Peyer's patch (tissue), 4 donors: ENCODE data around the gene IMMP2L.

Experiments used
- CTCF ChIP-seq, 6 experiments: fragments of 450-650 bp in 4 of 6; fragments of 200-600 bp in 2 of 6; sonication (generic) in 1 of 6; IDR thresholded peaks; one replicate each; pipeline ENCODE4 v1.5.1; 2017 to 2019; ENCODE audit warnings: antibody characterized with exemption in 6 of 6, mild to moderate bottlenecking in 3 of 6, moderate library complexity in 1 of 6
- POLR2A ChIP-seq, 2 donors: fragments of 450-650 bp; IDR thresholded peaks; one replicate each; pipeline ENCODE4 v1.5.1; 2017; ENCODE audit warnings: antibody characterized with exemption in 2 of 2, mild to moderate bottlenecking in 2 of 2, moderate library complexity in 2 of 2

GRCh38 chr7:111346219-111346618, 216.1 kb downstream of the IMMP2L start:
- TF ChIP-seq CTCF (IDR thresholded peaks at IDR 0.05) (no peak), POLR2A (IDR thresholded peaks at IDR 0.05) (no peak)
